GM12801 (cell line): ENCODE data around the gene SCARF2.

ENCODE experiments used
- TF ChIP-seq, protein P1 (sequence below): IDR thresholded peaks from one replicate; pipeline ENCODE4 v1.5.1; 2011; ENCODE audit warnings: control low read depth; ENCODE audit not compliant: insufficient read length; ENCODE audit errors: extremely low read depth

SCARF2 gene

GRCh38 chr22:20423906-20424551, 13.6 kb downstream of the SCARF2 start:
- TF ChIP-seq, protein P1, sequence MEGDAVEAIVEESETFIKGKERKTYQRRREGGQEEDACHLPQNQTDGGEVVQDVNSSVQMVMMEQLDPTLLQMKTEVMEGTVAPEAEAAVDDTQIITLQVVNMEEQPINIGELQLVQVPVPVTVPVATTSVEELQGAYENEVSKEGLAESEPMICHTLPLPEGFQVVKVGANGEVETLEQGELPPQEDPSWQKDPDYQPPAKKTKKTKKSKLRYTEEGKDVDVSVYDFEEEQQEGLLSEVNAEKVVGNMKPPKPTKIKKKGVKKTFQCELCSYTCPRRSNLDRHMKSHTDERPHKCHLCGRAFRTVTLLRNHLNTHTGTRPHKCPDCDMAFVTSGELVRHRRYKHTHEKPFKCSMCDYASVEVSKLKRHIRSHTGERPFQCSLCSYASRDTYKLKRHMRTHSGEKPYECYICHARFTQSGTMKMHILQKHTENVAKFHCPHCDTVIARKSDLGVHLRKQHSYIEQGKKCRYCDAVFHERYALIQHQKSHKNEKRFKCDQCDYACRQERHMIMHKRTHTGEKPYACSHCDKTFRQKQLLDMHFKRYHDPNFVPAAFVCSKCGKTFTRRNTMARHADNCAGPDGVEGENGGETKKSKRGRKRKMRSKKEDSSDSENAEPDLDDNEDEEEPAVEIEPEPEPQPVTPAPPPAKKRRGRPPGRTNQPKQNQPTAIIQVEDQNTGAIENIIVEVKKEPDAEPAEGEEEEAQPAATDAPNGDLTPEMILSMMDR: no peak

GRCh38 chr22:20423008-20423905, 14.4 kb downstream of the SCARF2 start:
- TF ChIP-seq, protein P1: no peak

DNA sequence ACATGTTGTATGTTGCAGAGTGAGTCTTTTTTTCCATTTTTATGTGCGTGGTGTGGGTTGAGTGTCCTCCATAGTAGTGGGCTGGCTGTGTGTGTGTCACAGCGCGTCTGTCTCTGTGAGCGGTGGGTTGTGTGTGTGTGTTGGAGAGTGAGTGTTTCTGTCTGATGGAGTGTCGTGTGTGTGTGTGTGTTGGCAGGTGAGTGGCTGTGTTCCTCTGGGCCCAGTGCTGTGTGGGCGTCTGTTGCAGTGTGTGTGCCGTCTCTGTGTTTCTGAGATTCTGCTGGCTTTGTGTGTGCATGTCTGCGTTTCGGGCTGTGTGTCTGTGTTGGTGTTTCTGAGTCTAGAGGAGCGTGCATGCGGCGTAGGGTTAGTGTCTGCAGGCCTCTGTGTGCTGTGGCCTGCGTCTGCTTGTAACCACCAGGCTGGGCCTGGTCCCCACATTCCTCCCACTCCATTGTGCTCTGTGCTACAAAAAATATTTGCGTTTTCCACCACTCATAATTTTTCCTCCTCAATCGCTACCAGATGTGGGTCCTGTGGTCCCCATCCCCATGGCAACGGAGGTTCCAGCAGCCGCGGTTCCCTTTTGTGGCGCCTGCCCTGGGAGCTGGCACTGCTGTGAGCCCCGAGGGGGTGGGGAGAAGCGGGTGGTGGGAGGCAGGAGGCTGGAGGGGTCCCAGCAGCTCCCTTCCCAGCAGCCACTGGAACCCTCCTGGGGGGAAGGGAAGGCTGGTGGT, 15.2 kb downstream of the SCARF2 start:
- TF ChIP-seq, protein P1: no peak

DNA sequence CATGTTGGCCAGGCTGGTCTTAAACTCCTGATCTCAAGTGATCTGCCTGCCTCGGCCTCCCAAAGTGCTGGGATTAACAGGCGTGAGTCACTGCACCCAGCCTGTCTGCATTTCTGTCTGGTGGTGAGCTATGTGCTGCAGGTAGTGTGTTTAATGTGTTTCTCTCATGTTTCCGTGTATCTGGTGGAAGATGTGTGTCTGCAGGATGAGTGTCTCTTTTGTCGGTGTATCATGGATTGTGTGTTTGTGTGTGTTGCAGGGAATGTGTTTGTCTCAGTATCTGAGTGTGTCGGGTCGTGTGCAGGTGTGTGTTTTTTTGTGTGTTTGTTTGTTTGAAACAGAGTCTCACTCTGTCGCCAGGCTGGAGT, 16.1 kb downstream of the SCARF2 start:
- TF ChIP-seq, protein P1: no peak

- TF ChIP-seq, protein P1: no peak
These were observed 17.3 kb downstream of the SCARF2 start for GRCh38 chr22:20420157-20420842.

- TF ChIP-seq, protein P1: no peak
These were observed 18.0 kb downstream of the SCARF2 start for GRCh38 chr22:20419664-20419951.

DNA sequence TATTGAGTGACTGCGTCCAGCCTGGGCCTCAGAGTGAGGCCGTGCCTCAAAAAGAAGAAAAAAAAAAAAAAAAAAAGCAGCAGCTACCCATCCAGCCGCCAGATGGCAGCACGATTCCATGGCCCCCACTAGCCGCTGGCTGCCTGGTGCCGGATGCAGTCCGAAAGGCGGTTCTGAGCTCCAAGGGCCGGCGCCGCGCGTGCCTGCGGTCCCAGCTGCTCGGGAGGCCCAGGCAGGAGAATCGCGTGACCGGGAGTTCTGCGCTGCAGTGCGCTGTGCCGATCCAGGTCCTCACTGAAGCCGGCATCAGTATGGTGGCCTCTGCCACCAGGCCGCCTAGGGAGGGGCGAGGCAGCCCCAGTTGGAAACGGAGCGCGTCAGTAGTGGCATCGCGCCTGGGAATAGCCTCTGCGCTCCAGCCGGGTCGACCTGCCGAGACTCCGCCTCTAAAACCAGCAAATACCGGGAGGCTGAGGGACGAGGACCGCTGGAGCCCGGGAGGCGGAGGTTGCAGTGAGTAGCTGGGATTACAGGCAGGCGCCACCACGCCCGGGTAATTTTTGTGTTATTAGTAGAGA, 19.3 kb downstream of the SCARF2 start:
- TF ChIP-seq, protein P1: no peak
